HG03558 (cell line): ENCODE measurements around the gene ZDBF2.
A peak's percentile ranks its signal among the peaks of the same experiment; 100 is the strongest.
"Not testable (repeated sequence)": the region's sequence is repeated elsewhere in the genome, so short reads cannot be mapped to it uniquely, and the experiment has no call there.

ENCODE experiments used
- ATAC-seq: cut with Tn5 transposase; IDR thresholded peaks from one replicate; pipeline ENCODE4 v1.9.1; 2021; ENCODE audit warnings: moderate number of reproducible peaks; ENCODE audit not compliant: unreplicated experiment; ENCODE audit errors: extremely low read depth

The ZDBF2 gene

DNA sequence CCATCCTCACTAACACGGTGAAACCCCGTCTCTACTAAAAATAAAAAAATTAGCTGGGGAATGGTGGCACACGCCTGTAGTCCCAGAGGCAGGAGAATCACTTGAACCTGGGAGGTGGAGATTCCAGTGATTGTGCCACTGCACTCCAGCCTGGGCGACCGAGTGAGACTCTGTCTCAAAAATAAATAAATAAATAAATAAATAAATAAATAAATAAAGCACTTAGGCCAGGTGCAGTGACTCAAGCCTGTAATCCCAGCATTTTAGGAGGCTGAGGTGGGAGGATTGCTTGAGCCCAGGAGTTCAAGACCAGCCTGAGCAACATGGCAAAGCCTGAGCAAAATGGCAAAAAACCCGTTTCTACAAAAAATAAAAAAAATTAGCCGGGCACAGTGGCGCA is 15.8 kb upstream of the ZDBF2 start:
- not testable (repeated sequence) for ATAC-seq

DNA sequence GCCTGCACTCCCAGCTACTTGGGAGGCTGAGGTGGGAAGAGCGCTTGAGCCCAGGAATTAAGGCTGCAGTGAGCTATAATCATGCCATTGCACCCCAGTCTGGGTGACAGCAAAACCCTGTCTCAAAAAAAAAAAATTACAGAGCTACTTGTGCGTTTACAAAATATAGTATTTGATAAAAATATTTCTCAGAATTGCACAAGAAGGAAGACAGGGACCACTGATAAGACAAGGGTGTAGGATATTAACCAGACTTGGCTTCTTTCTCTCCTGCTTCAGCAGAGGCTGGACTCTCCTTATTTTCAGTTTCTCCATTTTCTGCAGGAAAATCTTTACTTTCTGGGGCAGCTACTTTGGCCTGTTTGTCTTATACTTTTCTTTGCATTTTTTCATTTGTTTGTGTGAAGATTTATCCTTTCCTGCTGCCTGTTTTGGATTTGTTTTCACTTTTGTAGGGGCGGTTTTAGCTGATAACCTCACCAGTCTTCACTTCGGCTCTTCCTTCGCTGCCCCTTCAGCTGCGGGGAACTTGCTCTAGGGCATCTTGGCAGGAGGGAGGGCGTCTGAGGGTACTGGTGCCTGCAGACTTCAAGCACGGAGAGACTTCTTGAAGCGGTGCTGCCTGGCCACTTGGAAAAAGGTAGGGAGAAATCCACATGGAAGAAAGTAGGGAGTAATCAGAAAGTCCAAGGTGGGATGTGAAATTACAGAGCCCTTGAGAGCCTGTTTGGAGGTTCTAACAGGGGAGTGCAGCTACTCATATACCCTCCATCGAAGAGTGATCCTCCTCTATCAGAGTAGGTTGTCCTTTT is 14.9 kb upstream of the ZDBF2 start:
- no peak for ATAC-seq

DNA sequence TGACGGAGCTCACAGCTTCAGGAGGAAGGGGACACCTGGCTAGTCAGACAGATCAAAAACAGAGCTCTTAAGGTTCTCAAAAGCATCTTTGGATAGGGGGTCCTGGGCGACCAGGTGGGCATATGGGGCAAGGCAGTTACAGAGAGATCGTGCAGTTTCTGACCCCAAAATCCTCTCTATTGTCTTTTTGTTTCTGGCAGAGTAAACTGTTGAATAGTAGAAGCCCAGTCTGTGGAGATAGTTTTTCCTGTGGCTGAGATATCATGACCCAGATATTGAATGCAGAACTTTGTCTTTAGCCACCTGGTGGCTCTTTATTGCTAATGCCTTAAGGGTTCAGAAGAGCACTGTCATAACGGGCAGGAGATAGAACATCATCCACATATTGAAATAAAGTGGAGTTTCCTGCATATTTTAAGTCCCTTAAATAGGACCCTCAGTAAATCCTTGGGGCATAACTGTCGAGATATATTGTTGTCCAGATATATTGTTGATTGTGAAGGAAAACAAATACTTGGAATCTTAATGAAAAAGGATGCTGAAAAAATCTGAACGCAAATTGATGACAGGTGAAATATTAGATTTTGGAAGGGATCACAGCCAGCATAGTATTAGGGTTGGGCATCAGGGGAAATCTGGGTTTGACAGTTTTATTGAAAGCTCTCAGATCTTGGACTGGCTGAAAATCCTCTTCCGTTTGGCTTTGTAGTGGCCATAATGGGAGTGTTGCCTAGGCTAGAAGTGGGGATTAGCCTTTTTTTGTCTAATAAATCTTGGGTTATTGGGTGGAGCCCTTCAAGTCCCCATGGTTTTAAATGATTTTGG is 14.1 kb upstream of the ZDBF2 start:
- ATAC-seq, result peak; percentile 69

GRCh38 chr2:206263959-206264603 is 10.4 kb upstream of the ZDBF2 start:
- no peak for ATAC-seq

DNA sequence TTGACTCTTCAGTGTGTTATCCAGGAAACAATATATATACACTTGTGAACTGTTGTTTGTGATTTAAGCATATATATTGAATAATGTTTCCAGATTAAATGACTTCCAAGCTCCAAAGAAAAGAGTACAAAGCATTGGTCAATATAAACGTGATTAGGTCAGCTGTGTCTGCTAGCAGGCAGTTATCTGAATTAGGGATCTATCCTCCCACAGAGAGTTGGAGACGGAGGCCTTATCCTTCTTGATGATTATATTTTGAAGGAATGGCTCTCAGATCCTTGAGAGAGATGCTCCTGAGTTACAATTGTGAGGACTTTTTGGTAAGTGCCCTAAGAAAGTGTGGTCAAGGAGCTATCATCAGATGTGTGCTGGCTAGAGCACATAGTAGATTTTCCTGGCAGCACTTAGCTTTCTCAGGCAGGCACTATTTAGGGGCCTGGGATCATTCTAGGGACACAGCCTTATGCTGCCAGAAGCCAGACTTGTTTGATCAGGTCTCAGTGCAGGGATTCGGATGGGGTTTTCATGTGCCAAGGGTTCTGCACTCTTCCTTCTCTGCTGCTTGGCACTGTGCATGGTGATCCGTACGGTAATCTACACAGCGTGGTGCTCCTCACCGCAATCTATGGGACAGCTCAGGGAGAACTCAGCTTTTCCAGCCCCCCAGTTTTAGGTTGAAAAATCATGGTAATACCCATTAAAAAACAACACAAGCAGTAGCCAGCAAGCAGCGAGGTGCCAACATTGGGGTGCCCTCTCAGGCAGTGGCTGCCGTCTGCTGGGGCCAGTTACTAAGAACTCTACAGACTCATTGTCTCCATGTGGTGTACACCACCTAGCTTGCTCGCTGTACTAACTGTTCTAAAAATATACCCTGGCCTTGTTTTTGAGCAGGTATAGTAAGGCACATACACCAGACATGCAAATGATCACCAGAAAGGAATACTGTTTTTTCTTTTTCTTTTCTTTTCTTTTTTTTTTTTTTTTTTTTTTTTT is 8.0 kb upstream of the ZDBF2 start:
- no peak for ATAC-seq

GRCh38 chr2:206267567-206267966 is 6.9 kb upstream of the ZDBF2 start:
- no peak for ATAC-seq

GRCh38 chr2:206271065-206271464 is 3.4 kb upstream of the ZDBF2 start:
- ATAC-seq, result no peak

DNA sequence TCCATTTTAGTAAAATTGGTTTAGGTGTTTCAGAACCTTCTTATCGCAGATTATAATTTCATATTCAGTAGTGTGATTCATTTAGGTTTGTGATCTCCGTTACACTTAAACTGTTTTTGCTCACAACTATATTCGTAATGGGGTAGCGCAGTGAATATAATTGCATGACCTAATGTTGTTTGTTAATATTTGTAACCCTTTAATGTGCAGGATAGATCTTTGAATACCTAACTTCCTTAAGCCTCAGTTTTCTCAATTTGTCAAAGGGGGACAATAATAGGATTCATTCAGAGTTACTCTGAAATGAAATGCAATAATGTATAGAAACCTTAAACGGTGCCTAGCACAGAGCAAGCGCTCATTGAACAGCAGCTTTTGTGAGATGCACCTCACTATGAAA is 558 bp upstream of the ZDBF2 start:
- no peak for ATAC-seq

GRCh38 chr2:206275312-206276055 is 1.0 kb downstream of the ZDBF2 start:
- peak; percentile 8 for ATAC-seq

- ATAC-seq, result no peak
These were observed 1.9 kb downstream of the ZDBF2 start for GRCh38 chr2:206276169-206276942.

- ATAC-seq, result no peak
These were observed 3.0 kb downstream of the ZDBF2 start for GRCh38 chr2:206277503-206277902.

- ATAC-seq, result no peak
These were observed 8.3 kb downstream of the ZDBF2 start for GRCh38 chr2:206282746-206283145.

GRCh38 chr2:206287197-206287596 is 12.7 kb downstream of the ZDBF2 start:
- ATAC-seq, result no peak

- no peak for ATAC-seq
These were observed 14.9 kb downstream of the ZDBF2 start for GRCh38 chr2:206289391-206289790.

DNA sequence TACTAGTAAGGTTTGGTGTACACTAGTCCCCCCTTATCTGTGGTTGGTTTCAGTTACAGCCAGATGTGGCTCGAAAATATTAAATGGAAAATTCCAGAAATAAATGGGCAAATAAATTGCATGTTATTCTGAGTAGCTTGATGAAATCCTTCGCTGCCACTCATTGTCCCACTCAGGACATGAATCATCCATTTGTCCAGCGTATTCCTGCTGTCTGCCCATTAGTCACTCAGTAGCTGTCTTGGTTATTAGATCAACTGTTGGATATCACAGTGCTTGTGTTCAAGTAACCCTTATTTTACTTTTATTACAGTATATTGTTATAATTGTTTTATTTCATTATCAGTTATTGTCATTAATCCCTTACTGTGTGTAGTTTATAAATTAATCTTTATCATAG is 21.7 kb downstream of the ZDBF2 start:
- no peak for ATAC-seq

GRCh38 chr2:206299608-206300007 is 25.1 kb downstream of the ZDBF2 start:
- ATAC-seq, result not testable (repeated sequence)

GRCh38 chr2:206305523-206306245 is 31.2 kb downstream of the ZDBF2 start:
- ATAC-seq, result peak; percentile 60

DNA sequence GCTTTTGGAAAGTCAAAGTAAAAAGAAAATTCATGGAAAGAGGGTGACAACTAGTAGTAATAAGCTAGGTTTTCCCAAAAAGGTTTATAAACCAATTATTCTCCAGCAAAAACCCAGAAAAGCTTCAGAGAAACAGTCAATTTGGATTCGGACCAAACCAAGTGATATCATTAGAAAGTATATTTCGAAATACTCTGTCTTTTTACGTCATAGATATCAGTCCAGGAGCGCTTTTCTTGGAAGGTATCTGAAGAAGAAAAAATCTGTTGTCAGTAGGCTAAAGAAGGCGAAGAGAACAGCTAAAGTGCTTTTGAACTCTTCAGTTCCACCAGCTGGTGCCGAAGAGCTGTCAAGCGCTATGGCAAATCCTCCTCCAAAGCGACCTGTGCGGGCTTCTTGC is 36.6 kb downstream of the ZDBF2 start:
- no peak for ATAC-seq
